GM12878 (cell line): ENCODE measurements around the gene CPLANE2. TPM values are rescaled to one million over a fixed set of nuclear protein-coding genes. Genes with fewer than 3 reads are reported as not detected.
A peak's percentile ranks its signal among the peaks of the same experiment; 100 is the strongest.

Source experiments
- ATAC-seq: fragments of 200-7000 bp; cut with Tn5 transposase; 3 replicates; pipeline ENCODE4 v1.9.1; 2020; ENCODE audit warnings: mild to moderate bottlenecking, moderate library complexity
- BruUV-seq: library from RNA; stranded (reverse); fragments of 400-500 nt; replicated peaks from 2 replicates; lab custom pipeline; 2021; lab: Mats Ljungman, UMichigan
- CTCF ChIA-PET: fragments of 300-600 bp; sonication (Branson Sonifier 250); formaldehyde crosslinking; extraction: SDS; loops from one replicate; lab custom pipeline; 2021; ENCODE audit warnings: inconsistent platforms; lab: Yijun Ruan, JAX
- POLR2A ChIA-PET: fragments of 350-600 bp; formaldehyde crosslinking; extraction: SDS; loops from one replicate; lab custom pipeline; 2021; ENCODE audit warnings: inconsistent platforms; lab: Charles Lee
- RAD21 ChIA-PET: fragments of 300-600 bp; sonication (Branson Sonifier 250); formaldehyde crosslinking; loops from one replicate; lab custom pipeline; 2023; ENCODE audit warnings: antibody characterized with exemption; ENCODE audit not compliant: unreplicated experiment; lab: Charles Lee
- SMC1A ChIA-PET: fragments of 300-600 bp; sonication (Branson Sonifier 250); formaldehyde crosslinking; loops from one replicate; lab custom pipeline; 2023; ENCODE audit not compliant: unreplicated experiment, uncharacterized antibody; lab: Charles Lee
- DNase-seq: peaks from one replicate; pipeline ENCODE4 v3.0.0-alpha.2; 2011; ENCODE audit warnings: low read depth, low spot score
- FAIRE-seq: peaks from 3 replicates; lab custom pipeline; 2011; peaks lifted over from hg19 to GRCh38; lab: Jason Lieb, UNC
- H2AFZ ChIP-seq: 2 replicates; pipeline ENCODE4 v1.6.0; 2011; ENCODE audit warnings: low read depth, low read length, control low read depth; ENCODE audit not compliant: control insufficient read depth
- H3K27ac ChIP-seq: 2 replicates; pipeline ENCODE4 v1.5.1; 2011; ENCODE audit warnings: control low read depth; ENCODE audit not compliant: control insufficient read depth, insufficient read depth
- H3K27me3 ChIP-seq, 2 experiments: replicated peaks in 1 of 2; 2 replicates each; pipeline versions ENCODE4 v1.6.0 to v1.6.1; 2011; ENCODE audit warnings: low read length in 1 of 2; ENCODE audit not compliant: control insufficient read depth in 2 of 2, insufficient read depth in 2 of 2
- H3K36me3 ChIP-seq, 2 experiments: 2 replicates each; pipeline ENCODE4 v1.5.1; 2011; ENCODE audit warnings: low read length in 1 of 2; ENCODE audit not compliant: control insufficient read depth in 2 of 2, insufficient read depth in 2 of 2
- H3K4me1 ChIP-seq: 2 replicates; pipeline ENCODE4 v1.6.1; 2011; ENCODE audit warnings: mild to moderate bottlenecking, low read length, moderate library complexity, mixed read lengths; ENCODE audit not compliant: control insufficient read depth, insufficient read depth
- H3K4me2 ChIP-seq: 2 replicates; pipeline ENCODE4 v1.6.0; 2011; ENCODE audit warnings: control low read depth; ENCODE audit not compliant: control insufficient read depth, insufficient read depth
- H3K4me3 ChIP-seq: fragments of 200-600 bp; sonication (generic); 2 replicates; pipeline ENCODE4 v1.5.1; 2016
- H3K79me2 ChIP-seq: 2 replicates; pipeline ENCODE4 v1.6.0; 2011; ENCODE audit warnings: low read length; ENCODE audit not compliant: control insufficient read depth, insufficient read depth
- H3K9ac ChIP-seq: 2 replicates; pipeline ENCODE4 v1.8.0; 2011; ENCODE audit warnings: low read length, control low read depth, mixed read lengths; ENCODE audit not compliant: control insufficient read depth, insufficient read depth
- H3K9me3 ChIP-seq: replicated peaks from 3 replicates; pipeline ENCODE4 v1.5.1; 2011; ENCODE audit warnings: mild to moderate bottlenecking, low read length; ENCODE audit not compliant: control insufficient read depth, insufficient read depth
- H4K20me1 ChIP-seq: 2 replicates; pipeline ENCODE4 v1.6.0; 2011; ENCODE audit not compliant: control insufficient read depth, insufficient read depth
- CREB1 ChIP-seq: IDR thresholded peaks from 2 replicates; pipeline ENCODE4 v1.6.1; 2012; ENCODE audit warnings: low read depth, mild to moderate bottlenecking, inconsistent platforms
- CTCF ChIP-seq, 3 experiments: IDR thresholded peaks in 2 of 3; conservative IDR thresholded peaks in 1 of 3; 2 replicates each; pipeline ENCODE4 v1.5.1; 2011; ENCODE audit warnings: low read depth in 3 of 3, low read length in 3 of 3, mild to moderate bottlenecking in 3 of 3, control low read depth in 2 of 3, moderate library complexity in 2 of 3, inconsistent platforms in 1 of 3, mixed read lengths in 1 of 3; ENCODE audit not compliant: control insufficient read depth in 2 of 3, insufficient read depth in 1 of 3; ENCODE audit errors: extremely low read depth in 1 of 3
- PAX5 ChIP-seq: IDR thresholded peaks from 2 replicates; pipeline ENCODE4 v1.6.1; 2011; ENCODE audit warnings: low read depth, low read length, borderline replicate concordance
- SPI1 ChIP-seq: IDR thresholded peaks from 2 replicates; pipeline ENCODE4 v1.6.1; 2011; ENCODE audit warnings: low read depth, mild to moderate bottlenecking, low read length, moderate library complexity, borderline replicate concordance; ENCODE audit not compliant: insufficient read depth
- TCF12 ChIP-seq: IDR thresholded peaks from 2 replicates; pipeline ENCODE4 v1.6.1; 2011; ENCODE audit warnings: low read depth, mild to moderate bottlenecking, low read length
- ZBTB33 ChIP-seq: fragments of 450-650 bp; IDR thresholded peaks from 2 replicates; pipeline ENCODE4 v1.6.1; 2017; ENCODE audit warnings: mild to moderate bottlenecking
- ZSCAN29 ChIP-seq: fragments of 450-650 bp; IDR thresholded peaks from 2 replicates; pipeline ENCODE4 v1.6.1; 2017; ENCODE audit warnings: mild to moderate bottlenecking, moderate library complexity
- WGBS: methylation state at CpG from one replicate; pipeline ENCODE4 v1.1.6; 2016; ENCODE audit warnings: low lambda C conversion rate; ENCODE audit not compliant: insufficient replicate concordance, insufficient coverage; ENCODE audit errors: missing lambda C conversion rate; 5-methylcytosine and 5-hydroxymethylcytosine counted together
- in situ Hi-C: fragments of 300-500 bp; cut with MboI; formaldehyde crosslinking; loops from 9 replicates; pipeline ENCODE4 v1.14.3; 2018; ENCODE audit warnings: mixed read lengths
- intact Hi-C: fragments of 100-400 bp; cut with micrococcal nuclease; formaldehyde crosslinking; loops from one replicate; pipeline ENCODE4 v1.14.2; 2022; ENCODE audit not compliant: unreplicated experiment
- polyA plus RNA-seq, 11 experiments: library from polyadenylated mRNA; depleted of rRNA in 4 of 11; unstranded in 6 of 11; stranded (reverse) in 5 of 11; fragments of >200 nt; fragmentation: Nextera tagmentation in 4 of 11; fragmentation: Illumina TruSeq in 1 of 11; extraction: Ambion mirVana in 4 of 11; extraction: Trizol in 1 of 11; gene quantifications; 1 replicate in 1 of 11; 2 replicates in 10 of 11; pipeline versions ENCODE4 v1.2.1 to v1.2.3, GENCODE V29; 2011 to 2016; ENCODE audit warnings: inconsistent platforms in 2 of 11, missing spikeins in 2 of 11, low read depth in 1 of 11
- total RNA-seq, 4 experiments: library from RNA; depleted of rRNA in 3 of 4; stranded (reverse); fragments of >200 nt in 3 of 4; fragmentation: Illumina TruSeq in 1 of 4; extraction: Trizol in 1 of 4; gene quantifications; 2 replicates each; pipeline versions ENCODE4 v1.2.1 to v1.2.3, GENCODE V29; 2013 to 2021

CPLANE2 gene
- total and polyA plus RNA-seq, 10 of the 15 experiments (the other 5 are each of a cell fraction or from before 2014, with no cell fraction given) = 0.09 to 4.5 (median 2.3) TPM; not detected in 1

GRCh38 chr1:16211824-16212223, 25.2 kb downstream of the CPLANE2 start (continued):
- TF ChIP-seq ZBTB33 = no peak

- no peaks in the 10 kb centered on the region; a peak in 1 of 4 replicates for H3K27me3 ChIP-seq
- ChIA-PET CTCF (no interaction called here), POLR2A (interaction anchor here (0.5 kb wide), 1 partner anchor 152 kb away, joined by 3 read pairs; no protein-coding TSS in a partner anchor), RAD21 (no interaction called here), SMC1A (no interaction called here)
- in situ Hi-C loops (no loop called here), intact Hi-C loops (no loop called here)
- FAIRE-seq = no peak
- DNase-seq = no peak
- no peaks in the 10 kb centered on the region for H3K9me3 ChIP-seq
- no peaks in the 10 kb centered on the region for H4K20me1 ChIP-seq
- peaks cover 4% of the 10 kb centered on the region; the same call in 1 of the 2 replicates for H3K4me1 ChIP-seq
- no peak for TF ChIP-seq CREB1
- ATAC-seq = no peak
- no TSS peak for BruUV-seq
- no peak overlapping the region for H2AFZ ChIP-seq
- H3K36me3 ChIP-seq = no peaks in the 10 kb centered on the region
- H3K4me2 ChIP-seq = no peak overlapping the region
- H3K79me2 ChIP-seq = no peaks in the 10 kb centered on the region
- no peak overlapping the region for H3K9ac ChIP-seq
- H3K4me3 ChIP-seq = no peak overlapping the region
- H3K27ac ChIP-seq = no peak overlapping the region
- whole genome bisulfite sequencing = 13% methylated on average over 4 of the region's 4 CpGs
Measured at GRCh38 chr1:16210581-16210980, 26.4 kb downstream of the CPLANE2 start.

GRCh38 chr1:16209847-16210407, 27.1 kb downstream of the CPLANE2 start:
- H3K36me3 ChIP-seq = no peaks in the 10 kb centered on the region
- ChIA-PET SMC1A (no interaction called here), CTCF (interaction anchor here (1.1 kb wide), 1 partner anchor 154 kb away, joined by 3 read pairs; no protein-coding TSS in a partner anchor), POLR2A (no interaction called here), RAD21 (no interaction called here)
- no peak overlapping the region for H2AFZ ChIP-seq
- FAIRE-seq (no peak), ATAC-seq (no peak), DNase-seq (no peak)
- no peak overlapping the region for H3K4me3 ChIP-seq
- no peak overlapping the region for H3K27ac ChIP-seq
- no peaks in the 10 kb centered on the region for H3K79me2 ChIP-seq
- intact Hi-C loops (loop anchor here (5.0 kb wide), 1 partner anchor 152 kb away; no protein-coding TSS in a partner anchor), in situ Hi-C loops (no loop called here)
- H3K27me3 ChIP-seq = no peaks in the 10 kb centered on the region; a peak in 1 of 4 replicates
- TF ChIP-seq SPI1 = no peak
- no peak for TF ChIP-seq PAX5
- TF ChIP-seq CTCF (IDR thresholded peaks at IDR 0.05 in 2 of 3, conservative IDR thresholded peaks at IDR 0.05 in 1 of 3; ENCODE audit: control insufficient read depth in 2 of 3, extremely low read depth in 1 of 3, insufficient read depth in 1 of 3, low read depth in 3 of 3, low read length in 3 of 3) = no peak
- no peak for TF ChIP-seq ZSCAN29
- TF ChIP-seq TCF12 = 0 out of 2 replicates have a peak, but pooled peaks have one; percentile 4
- peaks cover 4% of the 10 kb centered on the region; the same call in 1 of the 2 replicates for H3K4me1 ChIP-seq
- H3K4me2 ChIP-seq = no peak overlapping the region
- H3K9me3 ChIP-seq = no peaks in the 10 kb centered on the region
- H4K20me1 ChIP-seq = no peaks in the 10 kb centered on the region
- BruUV-seq = no TSS peak
- WGBS = 53% methylated on average over 11 of the region's 11 CpGs
- no peak overlapping the region for H3K9ac ChIP-seq
